K562 (cell line): ENCODE measurements around the gene FLAD1. TPM values are rescaled to one million over a fixed set of nuclear protein-coding genes. Genes with fewer than 3 reads are reported as not detected.

Source experiments
- ATF1 ChIP-seq, 2 experiments: fragments of 450-650 bp in 1 of 2; IDR thresholded peaks; 2 replicates each; pipeline ENCODE4 v1.6.1; 2016; ENCODE audit warnings: missing compliant biosample characterization in 1 of 2, missing genetic modification characterization in 1 of 2
- CXXC5 ChIP-seq: fragments of 250-450 bp; sonication (Bioruptor Pico); IDR thresholded peaks from 2 replicates; pipeline ENCODE4 v1.8.0; 2022; ENCODE audit warnings: inconsistent platforms, mild to moderate bottlenecking, moderate library complexity
- ILF3 ChIP-seq: fragments of 450-650 bp; IDR thresholded peaks from 2 replicates; pipeline ENCODE4 v1.6.1; 2018; ENCODE audit warnings: antibody characterized with exemption, mild to moderate bottlenecking, moderate library complexity, borderline replicate concordance
- MYC ChIP-seq, 2 experiments: fragments of 250-450 bp in 1 of 2; sonication (Bioruptor Pico) in 1 of 2; IDR thresholded peaks; 2 replicates each; pipeline versions ENCODE4 v1.5.1 to v1.6.1; 2012 to 2021; ENCODE audit warnings: low read depth in 2 of 2, borderline replicate concordance in 1 of 2, improper control_type of control experiment in 1 of 2, low read length in 1 of 2, mild to moderate bottlenecking in 1 of 2, moderate library complexity in 1 of 2
- POLR2B ChIP-seq: fragments of 450-650 bp; IDR thresholded peaks from 2 replicates; pipeline ENCODE4 v1.6.1; 2018; ENCODE audit warnings: low read depth; ENCODE audit not compliant: partially characterized antibody
- ZNF316 ChIP-seq: fragments of 450-650 bp; IDR thresholded peaks from 2 replicates; pipeline ENCODE4 v1.6.1; 2016
- polyA plus RNA-seq, 8 experiments: library from polyadenylated mRNA; depleted of rRNA in 4 of 8; stranded (reverse) in 5 of 8; unstranded in 3 of 8; fragments of >200 nt; fragmentation: Nextera tagmentation in 2 of 8; fragmentation: Illumina TruSeq in 1 of 8; extraction: Ambion mirVana in 2 of 8; extraction: Trizol in 1 of 8; gene quantifications; 2 replicates each; pipeline versions ENCODE4 v1.2.1 to v1.2.3, GENCODE V29; 2011 to 2014; ENCODE audit warnings: inconsistent platforms in 1 of 8, missing spikeins in 1 of 8
- total RNA-seq, 7 experiments: library from RNA; depleted of rRNA in 6 of 7; stranded (reverse); fragments of >200 nt in 6 of 7; fragmentation: Illumina TruSeq in 2 of 7; extraction: Trizol in 2 of 7; gene quantifications; 2 replicates each; pipeline versions ENCODE4 v1.2.1 to v1.2.3, GENCODE V29; 2011 to 2021; ENCODE audit warnings: low replicate concordance in 1 of 7
- TF ChIP-seq, protein P1 (sequence below): fragments of 450-650 bp; formaldehyde crosslinking; IDR thresholded peaks from 2 replicates; pipeline ENCODE4 v1.4.0; 2022; ENCODE audit warnings: missing genetic modification characterization
- TF ChIP-seq, protein P2 (sequence below): sonication (generic); formaldehyde crosslinking; IDR thresholded peaks from 2 replicates; pipeline ENCODE4 v1.8.1; 2023; ENCODE audit warnings: mild to moderate bottlenecking, missing genetic modification reagents, moderate library complexity
- TF ChIP-seq, protein P3 (sequence below): fragments of 450-650 bp; IDR thresholded peaks from 2 replicates; pipeline ENCODE4 v1.6.1; 2016; ENCODE audit warnings: mild to moderate bottlenecking, moderate library complexity
- TF ChIP-seq, protein P4 (sequence below), 2 experiments: fragments of 250-450 bp in 1 of 2; fragments of 450-650 bp in 1 of 2; sonication (Bioruptor Pico) in 1 of 2; IDR thresholded peaks; 2 replicates each; pipeline versions ENCODE4 v1.6.1 to v1.8.0; 2016 to 2021; ENCODE audit warnings: mild to moderate bottlenecking in 2 of 2, moderate library complexity in 2 of 2, missing compliant biosample characterization in 1 of 2, missing genetic modification characterization in 1 of 2

FLAD1 gene
- total and polyA plus RNA-seq, 9 of the 15 experiments (the other 6 are each of a cell fraction or from before 2014, with no cell fraction given), result 24.9 to 85.8 (median 67.0) TPM

DNA sequence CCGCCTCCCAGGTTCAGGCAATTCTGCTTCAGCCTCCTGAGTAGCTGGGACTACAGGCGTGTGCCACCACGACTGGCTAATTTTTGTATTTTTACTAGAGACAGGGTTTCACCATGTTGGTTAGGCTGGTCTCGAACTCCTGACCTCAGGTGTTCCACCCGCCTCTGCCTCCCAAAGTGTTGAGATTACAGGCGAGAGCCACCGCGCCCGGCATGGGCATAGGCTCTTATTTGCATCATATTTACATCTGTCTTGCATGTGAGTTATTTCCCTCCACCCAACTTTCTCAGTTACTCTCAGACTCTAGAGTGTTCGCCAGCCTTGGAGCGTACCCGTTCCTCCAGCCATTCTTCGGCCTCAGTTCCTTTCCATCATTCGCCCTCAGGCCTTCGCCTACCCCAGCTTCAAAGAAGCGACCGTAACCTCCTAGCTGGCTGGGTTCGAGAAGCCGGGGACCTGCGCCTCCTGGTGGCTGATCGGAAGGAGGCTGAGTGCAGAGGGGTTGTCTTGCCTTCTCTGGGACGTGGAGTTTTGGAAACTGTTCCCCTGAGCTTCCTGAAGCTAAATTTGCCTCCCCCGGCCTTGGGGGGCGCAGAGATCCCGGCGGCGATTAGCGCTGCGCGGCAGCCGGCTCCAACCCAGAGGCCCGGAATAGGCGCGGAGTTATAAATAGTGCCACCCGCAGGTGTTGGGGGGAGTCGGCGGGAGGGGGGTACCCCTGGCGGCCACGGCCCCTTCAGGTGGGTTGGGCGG lies 15.8 kb downstream of the FLAD1 start (continued):
- TF ChIP-seq, protein P1, sequence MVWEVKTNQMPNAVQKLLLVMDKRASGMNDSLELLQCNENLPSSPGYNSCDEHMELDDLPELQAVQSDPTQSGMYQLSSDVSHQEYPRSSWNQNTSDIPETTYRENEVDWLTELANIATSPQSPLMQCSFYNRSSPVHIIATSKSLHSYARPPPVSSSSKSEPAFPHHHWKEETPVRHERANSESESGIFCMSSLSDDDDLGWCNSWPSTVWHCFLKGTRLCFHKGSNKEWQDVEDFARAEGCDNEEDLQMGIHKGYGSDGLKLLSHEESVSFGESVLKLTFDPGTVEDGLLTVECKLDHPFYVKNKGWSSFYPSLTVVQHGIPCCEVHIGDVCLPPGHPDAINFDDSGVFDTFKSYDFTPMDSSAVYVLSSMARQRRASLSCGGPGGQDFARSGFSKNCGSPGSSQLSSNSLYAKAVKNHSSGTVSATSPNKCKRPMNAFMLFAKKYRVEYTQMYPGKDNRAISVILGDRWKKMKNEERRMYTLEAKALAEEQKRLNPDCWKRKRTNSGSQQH, result no peak
- TF ChIP-seq, protein P2, sequence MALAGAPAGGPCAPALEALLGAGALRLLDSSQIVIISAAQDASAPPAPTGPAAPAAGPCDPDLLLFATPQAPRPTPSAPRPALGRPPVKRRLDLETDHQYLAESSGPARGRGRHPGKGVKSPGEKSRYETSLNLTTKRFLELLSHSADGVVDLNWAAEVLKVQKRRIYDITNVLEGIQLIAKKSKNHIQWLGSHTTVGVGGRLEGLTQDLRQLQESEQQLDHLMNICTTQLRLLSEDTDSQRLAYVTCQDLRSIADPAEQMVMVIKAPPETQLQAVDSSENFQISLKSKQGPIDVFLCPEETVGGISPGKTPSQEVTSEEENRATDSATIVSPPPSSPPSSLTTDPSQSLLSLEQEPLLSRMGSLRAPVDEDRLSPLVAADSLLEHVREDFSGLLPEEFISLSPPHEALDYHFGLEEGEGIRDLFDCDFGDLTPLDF (CRISPR knock-in tag), result no peak
- no peak for TF ChIP-seq ATF1 (CRISPR knock-in tag; IDR thresholded peaks at IDR 0.05)
- no peak for TF ChIP-seq ATF1 (tag; IDR thresholded peaks at IDR 0.05)
- no peak for TF ChIP-seq ILF3
- TF ChIP-seq, protein P3, sequence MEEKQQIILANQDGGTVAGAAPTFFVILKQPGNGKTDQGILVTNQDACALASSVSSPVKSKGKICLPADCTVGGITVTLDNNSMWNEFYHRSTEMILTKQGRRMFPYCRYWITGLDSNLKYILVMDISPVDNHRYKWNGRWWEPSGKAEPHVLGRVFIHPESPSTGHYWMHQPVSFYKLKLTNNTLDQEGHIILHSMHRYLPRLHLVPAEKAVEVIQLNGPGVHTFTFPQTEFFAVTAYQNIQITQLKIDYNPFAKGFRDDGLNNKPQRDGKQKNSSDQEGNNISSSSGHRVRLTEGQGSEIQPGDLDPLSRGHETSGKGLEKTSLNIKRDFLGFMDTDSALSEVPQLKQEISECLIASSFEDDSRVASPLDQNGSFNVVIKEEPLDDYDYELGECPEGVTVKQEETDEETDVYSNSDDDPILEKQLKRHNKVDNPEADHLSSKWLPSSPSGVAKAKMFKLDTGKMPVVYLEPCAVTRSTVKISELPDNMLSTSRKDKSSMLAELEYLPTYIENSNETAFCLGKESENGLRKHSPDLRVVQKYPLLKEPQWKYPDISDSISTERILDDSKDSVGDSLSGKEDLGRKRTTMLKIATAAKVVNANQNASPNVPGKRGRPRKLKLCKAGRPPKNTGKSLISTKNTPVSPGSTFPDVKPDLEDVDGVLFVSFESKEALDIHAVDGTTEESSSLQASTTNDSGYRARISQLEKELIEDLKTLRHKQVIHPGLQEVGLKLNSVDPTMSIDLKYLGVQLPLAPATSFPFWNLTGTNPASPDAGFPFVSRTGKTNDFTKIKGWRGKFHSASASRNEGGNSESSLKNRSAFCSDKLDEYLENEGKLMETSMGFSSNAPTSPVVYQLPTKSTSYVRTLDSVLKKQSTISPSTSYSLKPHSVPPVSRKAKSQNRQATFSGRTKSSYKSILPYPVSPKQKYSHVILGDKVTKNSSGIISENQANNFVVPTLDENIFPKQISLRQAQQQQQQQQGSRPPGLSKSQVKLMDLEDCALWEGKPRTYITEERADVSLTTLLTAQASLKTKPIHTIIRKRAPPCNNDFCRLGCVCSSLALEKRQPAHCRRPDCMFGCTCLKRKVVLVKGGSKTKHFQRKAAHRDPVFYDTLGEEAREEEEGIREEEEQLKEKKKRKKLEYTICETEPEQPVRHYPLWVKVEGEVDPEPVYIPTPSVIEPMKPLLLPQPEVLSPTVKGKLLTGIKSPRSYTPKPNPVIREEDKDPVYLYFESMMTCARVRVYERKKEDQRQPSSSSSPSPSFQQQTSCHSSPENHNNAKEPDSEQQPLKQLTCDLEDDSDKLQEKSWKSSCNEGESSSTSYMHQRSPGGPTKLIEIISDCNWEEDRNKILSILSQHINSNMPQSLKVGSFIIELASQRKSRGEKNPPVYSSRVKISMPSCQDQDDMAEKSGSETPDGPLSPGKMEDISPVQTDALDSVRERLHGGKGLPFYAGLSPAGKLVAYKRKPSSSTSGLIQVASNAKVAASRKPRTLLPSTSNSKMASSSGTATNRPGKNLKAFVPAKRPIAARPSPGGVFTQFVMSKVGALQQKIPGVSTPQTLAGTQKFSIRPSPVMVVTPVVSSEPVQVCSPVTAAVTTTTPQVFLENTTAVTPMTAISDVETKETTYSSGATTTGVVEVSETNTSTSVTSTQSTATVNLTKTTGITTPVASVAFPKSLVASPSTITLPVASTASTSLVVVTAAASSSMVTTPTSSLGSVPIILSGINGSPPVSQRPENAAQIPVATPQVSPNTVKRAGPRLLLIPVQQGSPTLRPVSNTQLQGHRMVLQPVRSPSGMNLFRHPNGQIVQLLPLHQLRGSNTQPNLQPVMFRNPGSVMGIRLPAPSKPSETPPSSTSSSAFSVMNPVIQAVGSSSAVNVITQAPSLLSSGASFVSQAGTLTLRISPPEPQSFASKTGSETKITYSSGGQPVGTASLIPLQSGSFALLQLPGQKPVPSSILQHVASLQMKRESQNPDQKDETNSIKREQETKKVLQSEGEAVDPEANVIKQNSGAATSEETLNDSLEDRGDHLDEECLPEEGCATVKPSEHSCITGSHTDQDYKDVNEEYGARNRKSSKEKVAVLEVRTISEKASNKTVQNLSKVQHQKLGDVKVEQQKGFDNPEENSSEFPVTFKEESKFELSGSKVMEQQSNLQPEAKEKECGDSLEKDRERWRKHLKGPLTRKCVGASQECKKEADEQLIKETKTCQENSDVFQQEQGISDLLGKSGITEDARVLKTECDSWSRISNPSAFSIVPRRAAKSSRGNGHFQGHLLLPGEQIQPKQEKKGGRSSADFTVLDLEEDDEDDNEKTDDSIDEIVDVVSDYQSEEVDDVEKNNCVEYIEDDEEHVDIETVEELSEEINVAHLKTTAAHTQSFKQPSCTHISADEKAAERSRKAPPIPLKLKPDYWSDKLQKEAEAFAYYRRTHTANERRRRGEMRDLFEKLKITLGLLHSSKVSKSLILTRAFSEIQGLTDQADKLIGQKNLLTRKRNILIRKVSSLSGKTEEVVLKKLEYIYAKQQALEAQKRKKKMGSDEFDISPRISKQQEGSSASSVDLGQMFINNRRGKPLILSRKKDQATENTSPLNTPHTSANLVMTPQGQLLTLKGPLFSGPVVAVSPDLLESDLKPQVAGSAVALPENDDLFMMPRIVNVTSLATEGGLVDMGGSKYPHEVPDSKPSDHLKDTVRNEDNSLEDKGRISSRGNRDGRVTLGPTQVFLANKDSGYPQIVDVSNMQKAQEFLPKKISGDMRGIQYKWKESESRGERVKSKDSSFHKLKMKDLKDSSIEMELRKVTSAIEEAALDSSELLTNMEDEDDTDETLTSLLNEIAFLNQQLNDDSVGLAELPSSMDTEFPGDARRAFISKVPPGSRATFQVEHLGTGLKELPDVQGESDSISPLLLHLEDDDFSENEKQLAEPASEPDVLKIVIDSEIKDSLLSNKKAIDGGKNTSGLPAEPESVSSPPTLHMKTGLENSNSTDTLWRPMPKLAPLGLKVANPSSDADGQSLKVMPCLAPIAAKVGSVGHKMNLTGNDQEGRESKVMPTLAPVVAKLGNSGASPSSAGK, result no peak
- peak; percentile 7; the same call in 1 of the 2 replicates for TF ChIP-seq CXXC5 (CRISPR knock-in tag)
- TF ChIP-seq MYC (IDR thresholded peaks at IDR 0.05; ENCODE audit: low read depth, low read length), result peak; percentile 41; the same call in 1 of the 2 replicates
- no peak for TF ChIP-seq MYC (CRISPR knock-in tag; IDR thresholded peaks at IDR 0.05; ENCODE audit: borderline replicate concordance, low read depth)
- no peak for TF ChIP-seq POLR2B
- TF ChIP-seq ZNF316, result no peak
- TF ChIP-seq, protein P4, sequence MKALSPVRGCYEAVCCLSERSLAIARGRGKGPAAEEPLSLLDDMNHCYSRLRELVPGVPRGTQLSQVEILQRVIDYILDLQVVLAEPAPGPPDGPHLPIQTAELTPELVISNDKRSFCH (CRISPR knock-in tag; IDR thresholded peaks at IDR 0.05), result no peak
- TF ChIP-seq, protein P4 (tag; IDR thresholded peaks at IDR 0.05), result peak; percentile 71; the same call in 1 of the 2 replicates
